CD8-positive, alpha-beta memory T cell (primary cell): ENCODE results near the gene SNAP91. TPM values are rescaled to one million over a fixed set of nuclear protein-coding genes. Genes with fewer than 3 reads are reported as not detected.

ENCODE experiments used
- CTCF ChIA-PET: fragments of 350-600 bp; sonication (Branson Sonifier 250); formaldehyde crosslinking; loops from one replicate; lab custom pipeline; 2021; ENCODE audit warnings: antibody characterized with exemption; lab: Charles Lee
- POLR2A ChIA-PET: fragments of 350-600 bp; sonication (Branson Sonifier 250); formaldehyde crosslinking; loops from one replicate; lab custom pipeline; 2021; ENCODE audit warnings: antibody characterized with exemption; lab: Charles Lee
- DNase-seq, 5 donors: peaks; one replicate each; pipeline versions ENCODE4 v3.0.0 to v3.0.0-alpha.2; 2020 to 2022; ENCODE audit warnings: mixed read lengths in 1 of 5
- H3K27ac ChIP-seq: one replicate; pipeline ENCODE4 v1.7.0; 2013; ENCODE audit warnings: low read depth, mild to moderate bottlenecking, low read length, moderate library complexity
- H3K27me3 ChIP-seq: 2 replicates; pipeline ENCODE4 v1.7.0; 2013; ENCODE audit warnings: low read length, mild to moderate bottlenecking; ENCODE audit not compliant: insufficient read depth, poor library complexity, severe bottlenecking
- H3K36me3 ChIP-seq: 2 replicates; pipeline ENCODE4 v1.7.0; 2013; ENCODE audit warnings: mild to moderate bottlenecking, low read length, moderate library complexity; ENCODE audit not compliant: insufficient read depth
- H3K4me1 ChIP-seq: 2 replicates; pipeline ENCODE4 v1.7.0; 2013; ENCODE audit warnings: mild to moderate bottlenecking, low read length, moderate library complexity; ENCODE audit not compliant: insufficient read depth
- H3K4me3 ChIP-seq: 2 replicates; pipeline ENCODE4 v1.7.0; 2013; ENCODE audit warnings: mild to moderate bottlenecking, low read length
- H3K9me3 ChIP-seq: 2 replicates; pipeline ENCODE4 v1.7.0; 2013; ENCODE audit warnings: mild to moderate bottlenecking, low read length
- H3K27ac Mint-ChIP-seq, 8 donors: one replicate each; pipeline ENCODE4 v1.8.0; 2020 to 2021; ENCODE audit warnings: mixed read lengths in 8 of 8, mild to moderate bottlenecking in 6 of 8, inconsistent platforms in 3 of 8, moderate library complexity in 3 of 8
- H3K27me3 Mint-ChIP-seq, 2 donors: one replicate each; pipeline ENCODE4 v1.8.0; 2020 to 2021; ENCODE audit warnings: mixed read lengths in 2 of 2, mild to moderate bottlenecking in 1 of 2, moderate library complexity in 1 of 2
- H3K36me3 Mint-ChIP-seq, 3 donors: one replicate each; pipeline ENCODE4 v1.8.0; 2020 to 2021; ENCODE audit warnings: mixed read lengths in 3 of 3, inconsistent platforms in 1 of 3, mild to moderate bottlenecking in 1 of 3
- H3K4me1 Mint-ChIP-seq, 3 donors: one replicate each; pipeline ENCODE4 v1.8.0; 2020 to 2021; ENCODE audit warnings: mixed read lengths in 3 of 3, inconsistent platforms in 1 of 3, mild to moderate bottlenecking in 1 of 3
- H3K4me3 Mint-ChIP-seq, 7 donors: one replicate each; pipeline ENCODE4 v1.8.0; 2020 to 2021; ENCODE audit warnings: mixed read lengths in 7 of 7, mild to moderate bottlenecking in 6 of 7, moderate library complexity in 4 of 7, inconsistent platforms in 2 of 7
- H3K9me3 Mint-ChIP-seq, 5 donors: one replicate each; pipeline ENCODE4 v1.8.0; 2020 to 2022; ENCODE audit warnings: mixed read lengths in 5 of 5, mild to moderate bottlenecking in 3 of 5, moderate library complexity in 2 of 5, inconsistent platforms in 1 of 5
- polyA plus RNA-seq: library from polyadenylated mRNA; unstranded; fragments of 300-500 nt; fragmentation: Illumina TruSeq; gene quantifications from one replicate; pipeline ENCODE4 v1.2.3, GENCODE V29; 2021
- total RNA-seq, 2 experiments: library from RNA; stranded (reverse); gene quantifications; one replicate each; pipeline ENCODE4 v1.2.3, GENCODE V29; 2021

The SNAP91 gene
- total and polyA plus RNA-seq, 3 experiments from 2014 or later, result not detected

- ChIA-PET CTCF (no interaction called here), POLR2A (no interaction called here)
- Mint-ChIP-seq H3K36me3 (peaks cover 0 to 2% (median 0%) of the 10 kb centered on the region in 3 donors), H3K27ac (no peak overlapping the region), H3K4me3 (no peak overlapping the region), H3K4me1 (no peaks in the 10 kb centered on the region), H3K9me3 (peaks cover 0 to 1% (median 0%) of the 10 kb centered on the region in 5 donors), H3K27me3 (peaks cover 4 to 20% of the 10 kb centered on the region in 2 donors)
- Histone ChIP-seq H3K36me3 (no peaks in the 10 kb centered on the region), H3K4me3 (no peak overlapping the region), H3K9me3 (no peaks in the 10 kb centered on the region), H3K4me1 (no peaks in the 10 kb centered on the region), H3K27me3 (no peaks in the 10 kb centered on the region), H3K27ac (no peak overlapping the region)
- no peak for DNase-seq
Observed at GRCh38 chr6:83702077-83702476, 6.8 kb downstream of the SNAP91 start.

GRCh38 chr6:83696674-83697073, 12.2 kb downstream of the SNAP91 start:
- Mint-ChIP-seq H3K27ac (no peak overlapping the region), H3K4me3 (no peak overlapping the region), H3K36me3 (no peaks in the 10 kb centered on the region), H3K4me1 (no peaks in the 10 kb centered on the region), H3K9me3 (peaks cover 0 to 5% (median 0%) of the 10 kb centered on the region in 5 donors), H3K27me3 (peaks cover 2 to 4% of the 10 kb centered on the region in 2 donors)
- DNase-seq, result no peak
- Histone ChIP-seq H3K4me1 (no peaks in the 10 kb centered on the region), H3K27ac (no peak overlapping the region), H3K27me3 (no peaks in the 10 kb centered on the region), H3K4me3 (no peak overlapping the region), H3K36me3 (no peaks in the 10 kb centered on the region), H3K9me3 (no peaks in the 10 kb centered on the region)
- ChIA-PET CTCF (no interaction called here), POLR2A (no interaction called here)

- Mint-ChIP-seq H3K27me3 (peaks cover 0 to 2% of the 10 kb centered on the region in 2 donors), H3K4me1 (no peaks in the 10 kb centered on the region), H3K4me3 (no peak overlapping the region), H3K9me3 (peaks cover 0 to 2% (median 0%) of the 10 kb centered on the region in 5 donors), H3K36me3 (no peaks in the 10 kb centered on the region), H3K27ac (no peak overlapping the region)
- DNase-seq, result no peak
- H3K27ac ChIP-seq, result no peak overlapping the region
- no peaks in the 10 kb centered on the region for H3K27me3 ChIP-seq
- ChIA-PET POLR2A (no interaction called here), CTCF (no interaction called here)
- no peaks in the 10 kb centered on the region for H3K9me3 ChIP-seq
- no peak overlapping the region for H3K4me3 ChIP-seq
- no peaks in the 10 kb centered on the region for H3K36me3 ChIP-seq
- no peaks in the 10 kb centered on the region for H3K4me1 ChIP-seq
Observed at GRCh38 chr6:83685481-83685880, 23.4 kb downstream of the SNAP91 start.

- H3K4me1 ChIP-seq, result no peaks in the 10 kb centered on the region
- no peak overlapping the region for H3K27ac ChIP-seq
- H3K9me3 Mint-ChIP-seq, result peaks cover 0 to 3% (median 0%) of the 10 kb centered on the region in 5 donors
- no peaks in the 10 kb centered on the region for H3K4me1 Mint-ChIP-seq
- H3K27ac Mint-ChIP-seq, result no peak overlapping the region
- peaks cover 0 to 4% of the 10 kb centered on the region in 2 donors for H3K27me3 Mint-ChIP-seq
- no peak overlapping the region for H3K4me3 Mint-ChIP-seq
- no peaks in the 10 kb centered on the region for H3K36me3 Mint-ChIP-seq
- DNase-seq, result no peak
- no peaks in the 10 kb centered on the region for H3K36me3 ChIP-seq
- H3K4me3 ChIP-seq, result no peak overlapping the region
- POLR2A ChIA-PET, result no interaction called here
- H3K27me3 ChIP-seq, result no peaks in the 10 kb centered on the region
- no peaks in the 10 kb centered on the region for H3K9me3 ChIP-seq
- CTCF ChIA-PET, result no interaction called here
Observed at GRCh38 chr6:83677791-83678190, 31.1 kb downstream of the SNAP91 start.

GRCh38 chr6:83637953-83638352, 70.9 kb downstream of the SNAP91 start:
- H3K27ac ChIP-seq, result no peak overlapping the region
- no peaks in the 10 kb centered on the region for H3K27me3 ChIP-seq
- Mint-ChIP-seq H3K27ac (no peak overlapping the region), H3K4me3 (no peak overlapping the region), H3K4me1 (no peaks in the 10 kb centered on the region), H3K36me3 (no peaks in the 10 kb centered on the region), H3K27me3 (peaks cover 0 to 4% of the 10 kb centered on the region in 2 donors), H3K9me3 (no peaks in the 10 kb centered on the region)
- H3K4me1 ChIP-seq, result no peaks in the 10 kb centered on the region
- POLR2A ChIA-PET, result no interaction called here
- CTCF ChIA-PET, result no interaction called here
- no peak overlapping the region for H3K4me3 ChIP-seq
- DNase-seq, result no peak
- no peaks in the 10 kb centered on the region for H3K9me3 ChIP-seq
- H3K36me3 ChIP-seq, result no peaks in the 10 kb centered on the region

GRCh38 chr6:83636800-83637199, 72.1 kb downstream of the SNAP91 start:
- no peaks in the 10 kb centered on the region for H3K4me1 Mint-ChIP-seq
- no peaks in the 10 kb centered on the region for H3K9me3 ChIP-seq

GRCh38 chr6:83633609-83634008, 75.3 kb downstream of the SNAP91 start:
- POLR2A ChIA-PET, result no interaction called here
- H3K36me3 ChIP-seq, result no peaks in the 10 kb centered on the region
- H3K4me3 ChIP-seq, result no peak overlapping the region
- no peaks in the 10 kb centered on the region for H3K36me3 Mint-ChIP-seq
- CTCF ChIA-PET, result no interaction called here
- no peak overlapping the region for H3K4me3 Mint-ChIP-seq
- no peaks in the 10 kb centered on the region for H3K4me1 Mint-ChIP-seq
- H3K27me3 ChIP-seq, result no peaks in the 10 kb centered on the region
- H3K9me3 Mint-ChIP-seq, result peaks cover 0 to 9% (median 0%) of the 10 kb centered on the region in 5 donors
- H3K4me1 ChIP-seq, result no peaks in the 10 kb centered on the region
- no peak overlapping the region for H3K27ac ChIP-seq
- DNase-seq, result no peak
- H3K27me3 Mint-ChIP-seq, result peaks cover 0 to 4% of the 10 kb centered on the region in 2 donors
- no peaks in the 10 kb centered on the region for H3K9me3 ChIP-seq
- H3K27ac Mint-ChIP-seq, result peak overlapping the region in 1 of 8 donors; percentile 25

More at GRCh38 chr6:83636800-83637199, 72.1 kb downstream of the SNAP91 start:
- ChIA-PET CTCF (no interaction called here), POLR2A (no interaction called here)
- no peak overlapping the region for H3K27ac Mint-ChIP-seq
- H3K4me3 Mint-ChIP-seq, result no peak overlapping the region
- Histone ChIP-seq H3K4me1 (no peaks in the 10 kb centered on the region), H3K27me3 (no peaks in the 10 kb centered on the region), H3K27ac (no peak overlapping the region), H3K4me3 (no peak overlapping the region), H3K36me3 (no peaks in the 10 kb centered on the region)
- H3K36me3 Mint-ChIP-seq, result no peaks in the 10 kb centered on the region
- peaks cover 0 to 4% of the 10 kb centered on the region in 2 donors for H3K27me3 Mint-ChIP-seq
- no peaks in the 10 kb centered on the region for H3K9me3 Mint-ChIP-seq
- no peak for DNase-seq

GRCh38 chr6:83633149-83633548, 75.8 kb downstream of the SNAP91 start:
- H3K9me3 Mint-ChIP-seq, result peaks cover 0 to 9% (median 0%) of the 10 kb centered on the region in 5 donors
- ChIA-PET POLR2A (no interaction called here), CTCF (no interaction called here)

More at GRCh38 chr6:83633149-83633548, 75.8 kb downstream of the SNAP91 start:
- Histone ChIP-seq H3K27ac (no peak overlapping the region), H3K4me3 (no peak overlapping the region), H3K9me3 (no peaks in the 10 kb centered on the region), H3K4me1 (no peaks in the 10 kb centered on the region), H3K36me3 (no peaks in the 10 kb centered on the region), H3K27me3 (no peaks in the 10 kb centered on the region)
- H3K27me3 Mint-ChIP-seq, result peaks cover 0 to 4% of the 10 kb centered on the region in 2 donors
- peak overlapping the region in 1 of 8 donors; percentile 25 for H3K27ac Mint-ChIP-seq
- H3K36me3 Mint-ChIP-seq, result no peaks in the 10 kb centered on the region
- no peak for DNase-seq
- no peak overlapping the region for H3K4me3 Mint-ChIP-seq
- H3K4me1 Mint-ChIP-seq, result no peaks in the 10 kb centered on the region
